NCI-H1436 (cell line): ENCODE results near the gene ELF1.

Experiments used
- DNase-seq: peaks from one replicate; lab custom pipeline; 2025; lab: John Stamatoyannopoulos, UW

The ELF1 gene

GRCh38 chr13:41019011-41019487, at the start of gene ELF1:
TSS of gene ELF1 (minus strand) at chr13:41019316. CDS start at chr13:40982054, 37,262 bp downstream.
- DNase-seq = no peak

GRCh38 chr13:41065078-41065477, 46.0 kb upstream of the ELF1 start:
- DNase-seq = no peak

DNA sequence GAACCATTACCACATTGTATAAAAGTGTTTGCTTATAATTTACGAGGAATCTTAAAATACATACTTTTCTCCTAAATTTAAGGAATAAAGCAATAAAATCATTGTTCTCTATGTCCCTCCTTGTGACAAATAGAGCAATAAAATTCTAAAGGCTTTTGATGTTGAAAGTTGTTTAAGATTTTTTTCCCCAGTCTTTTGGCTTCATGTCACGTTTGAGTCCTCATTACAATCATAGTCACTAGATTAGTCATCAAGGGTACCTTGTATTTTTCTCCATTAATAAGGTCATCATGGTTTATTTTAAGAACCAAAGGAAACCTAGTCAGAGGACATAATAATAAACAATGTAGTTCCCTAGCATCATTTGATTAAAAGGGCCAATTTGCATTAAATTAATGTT, 45.4 kb upstream of the ELF1 start:
- no peak for DNase-seq

- DNase-seq = no peak
Observed at GRCh38 chr13:41061914-41062837, 43.1 kb upstream of the ELF1 start.

DNA sequence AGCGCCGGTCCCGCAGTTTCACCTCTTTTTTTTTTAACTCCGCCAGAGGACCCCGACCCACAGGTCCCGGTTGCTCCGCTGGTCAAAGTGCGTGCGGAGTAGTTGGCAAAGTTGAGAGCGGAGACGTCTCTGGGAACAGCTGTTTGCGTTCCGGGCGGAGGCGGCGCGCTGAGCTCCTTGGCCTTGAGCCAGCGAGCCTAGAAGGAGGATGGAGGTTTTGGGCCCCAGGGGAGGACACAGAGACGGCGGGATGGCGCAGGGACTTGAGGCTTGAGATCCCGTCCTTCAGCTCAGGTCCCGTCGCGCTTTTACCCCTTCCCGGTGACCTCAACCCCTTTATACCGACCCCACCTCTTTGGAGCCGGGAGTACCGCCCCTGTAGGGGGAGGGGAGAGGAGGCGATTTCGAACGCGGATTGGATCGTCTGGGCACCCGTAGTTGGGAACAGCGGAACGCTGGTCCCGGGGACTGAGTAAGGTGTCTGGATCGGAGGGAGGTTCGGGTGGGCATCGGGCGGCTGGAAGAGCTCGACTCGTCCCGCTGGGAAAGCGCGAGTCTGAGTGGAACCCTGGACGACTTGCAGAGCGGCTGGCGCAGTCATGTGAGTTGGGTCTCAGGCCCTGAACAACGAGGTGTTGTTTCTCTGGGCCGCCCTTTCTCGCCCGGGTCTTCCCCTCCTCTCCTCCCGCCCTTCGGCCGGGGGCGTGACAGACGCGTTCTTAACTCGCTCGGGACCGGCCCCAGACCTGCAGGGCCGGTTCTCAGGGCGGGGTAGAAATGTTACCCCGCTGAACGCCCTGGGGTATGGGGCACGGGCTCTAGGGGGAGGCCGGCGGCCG, 42.2 kb upstream of the ELF1 start, which contains the start of gene WBP4:
TSS of gene WBP4 (plus strand) at position 435 of the 839 bp plus-strand sequence. CDS start at position 600, 165 bp downstream.
- DNase-seq = peak; percentile 71

DNA sequence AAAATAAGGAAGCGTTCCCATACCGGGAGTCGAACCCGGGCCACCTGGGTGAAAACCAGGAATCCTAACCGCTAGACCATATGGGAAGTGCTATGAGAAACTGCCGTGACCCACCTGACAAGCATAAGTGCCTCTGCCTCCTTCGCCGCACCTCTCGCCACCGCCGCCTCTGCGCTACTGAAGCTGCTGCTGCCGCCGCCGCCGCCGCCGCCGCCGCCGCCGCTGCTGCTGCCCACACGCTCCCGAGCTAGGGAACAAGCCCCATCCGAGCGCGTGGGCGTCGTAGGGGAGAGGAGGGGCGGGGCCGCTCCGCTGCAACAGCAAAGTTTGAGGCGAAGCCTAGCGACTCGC, 41.6 kb upstream of the ELF1 start:
- DNase-seq = peak; percentile 30

GRCh38 chr13:41060082-41060723, 41.1 kb upstream of the ELF1 start:
- peak; percentile 58 for DNase-seq

DNA sequence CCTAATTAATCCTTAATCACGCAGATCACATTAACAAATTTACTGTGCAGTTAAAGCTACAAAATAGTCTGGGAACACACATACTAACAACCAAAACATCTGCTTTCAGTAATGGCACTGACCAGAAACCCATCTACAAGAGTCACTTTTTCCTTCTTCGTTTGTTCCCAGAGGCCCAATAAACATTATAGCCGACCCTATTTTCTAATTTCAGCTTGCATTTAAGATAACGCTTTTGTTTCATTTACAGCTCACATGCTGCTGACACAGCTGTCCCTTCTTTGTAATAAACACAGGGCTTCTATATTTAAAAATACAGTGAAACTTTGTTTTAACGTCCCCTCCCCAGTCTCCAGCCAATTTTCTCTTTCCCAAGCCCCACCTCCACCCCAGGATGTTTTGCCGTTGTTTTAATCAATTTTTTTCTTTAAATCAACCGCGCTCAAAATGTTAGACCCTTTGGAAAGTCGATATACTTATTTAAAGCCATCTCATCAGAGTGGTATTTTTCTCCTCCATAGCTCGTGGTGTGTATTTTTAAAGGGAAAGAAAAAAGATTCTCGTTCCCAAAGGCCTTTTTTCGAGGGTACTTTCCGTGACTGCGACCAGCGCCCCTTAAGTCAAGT, 40.5 kb upstream of the ELF1 start:
- no peak for DNase-seq

GRCh38 chr13:41058295-41059070, 39.4 kb upstream of the ELF1 start:
- DNase-seq = no peak

GRCh38 chr13:41056826-41057711, 38.0 kb upstream of the ELF1 start:
- DNase-seq = no peak

DNA sequence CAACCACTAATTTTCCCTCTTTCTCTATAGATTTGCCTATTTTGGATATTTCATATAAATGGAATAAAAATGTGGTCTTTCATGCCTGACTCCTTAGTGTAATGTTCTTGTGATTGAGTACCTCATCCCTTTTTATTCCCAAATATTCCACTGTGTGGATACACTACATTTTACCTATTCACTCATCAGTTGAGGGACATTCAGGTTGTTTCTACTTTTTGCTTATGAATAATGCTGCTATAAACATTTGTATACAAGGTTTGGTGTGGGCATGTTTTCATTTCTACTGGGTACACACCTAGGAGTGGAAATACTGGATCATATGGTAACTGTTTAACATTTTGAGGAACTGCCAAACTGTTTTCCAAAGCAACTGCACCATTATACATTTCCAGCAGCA, 37.1 kb upstream of the ELF1 start:
- DNase-seq = no peak

- no peak for DNase-seq
Observed at GRCh38 chr13:41054919-41055619, 36.0 kb upstream of the ELF1 start.

DNA sequence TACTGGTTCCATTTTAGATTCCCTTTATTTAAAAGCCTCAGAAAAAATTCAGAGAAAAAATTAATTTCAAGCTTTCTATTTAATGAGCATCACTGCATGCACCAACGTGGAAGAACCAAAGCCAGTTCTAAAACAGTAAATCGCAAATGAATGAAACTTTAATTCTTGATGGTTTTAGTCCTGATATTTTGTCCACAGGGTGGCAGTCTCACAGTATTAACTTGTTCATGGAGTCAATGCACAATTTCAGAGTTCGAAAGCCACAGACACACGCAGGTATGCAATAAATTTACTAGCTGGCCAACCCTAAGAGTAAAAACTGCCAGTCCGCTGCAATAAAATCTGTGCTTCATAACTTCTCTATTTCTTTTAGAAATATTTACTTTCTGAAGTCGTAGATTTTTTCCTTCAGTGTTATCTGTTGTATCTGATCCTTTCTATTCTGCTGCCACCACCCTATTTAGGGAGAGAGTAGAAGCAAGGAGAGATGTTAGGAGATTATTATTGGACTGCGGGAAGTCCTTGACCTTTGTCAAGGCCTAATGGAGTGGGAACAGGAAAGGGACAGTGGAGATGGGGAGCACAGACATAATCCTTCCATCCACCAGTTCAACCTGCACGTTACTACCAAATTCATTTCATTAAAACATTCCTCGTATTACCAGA, 35.2 kb upstream of the ELF1 start:
- no peak for DNase-seq

- DNase-seq = no peak
Observed at GRCh38 chr13:41053384-41053826, 34.3 kb upstream of the ELF1 start.

GRCh38 chr13:41052441-41052840, 33.3 kb upstream of the ELF1 start:
- DNase-seq = no peak

DNA sequence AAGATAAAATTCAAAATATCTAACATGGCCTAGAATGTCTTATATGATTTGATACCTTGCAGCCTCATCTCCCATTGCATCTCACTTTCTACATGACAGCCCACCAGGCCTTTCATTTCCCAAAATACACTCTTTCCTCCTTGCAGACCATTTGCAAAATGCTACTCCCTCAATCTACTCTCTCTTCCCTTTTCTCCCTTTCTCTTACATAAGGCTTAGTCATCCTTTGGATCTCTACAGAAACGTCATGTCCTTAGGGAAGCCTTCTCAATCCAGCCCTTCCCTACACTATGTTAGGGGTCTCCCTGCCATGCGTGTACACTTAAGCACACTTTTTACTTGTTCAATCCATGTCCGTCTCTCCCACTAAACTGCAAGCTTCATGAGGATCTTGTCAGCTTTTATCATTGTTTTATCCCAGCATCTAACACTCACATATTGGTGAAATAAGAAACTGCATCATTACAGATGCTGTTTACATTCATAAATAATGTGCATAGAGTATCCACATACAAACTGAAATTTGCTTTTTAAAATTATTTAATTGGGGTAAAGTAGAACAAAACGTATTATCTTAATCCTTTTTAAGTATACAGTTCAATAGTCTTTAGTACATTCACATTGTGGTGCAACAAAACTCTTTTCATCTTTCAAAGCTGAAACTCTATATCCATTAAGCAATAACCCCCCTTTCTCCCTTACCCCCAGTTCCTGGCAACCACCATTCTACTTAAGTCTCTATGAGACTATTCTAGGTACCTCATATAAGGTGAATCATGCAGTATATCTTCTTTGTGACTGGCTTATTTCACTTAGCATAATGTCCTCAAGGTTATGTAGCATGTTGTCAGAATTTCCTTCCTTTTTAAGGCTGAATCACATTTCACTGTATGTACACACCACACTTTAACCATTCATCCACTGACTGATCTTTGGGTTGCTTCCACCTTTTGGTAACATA, 30.6 kb upstream of the ELF1 start:
- DNase-seq = no peak

DNA sequence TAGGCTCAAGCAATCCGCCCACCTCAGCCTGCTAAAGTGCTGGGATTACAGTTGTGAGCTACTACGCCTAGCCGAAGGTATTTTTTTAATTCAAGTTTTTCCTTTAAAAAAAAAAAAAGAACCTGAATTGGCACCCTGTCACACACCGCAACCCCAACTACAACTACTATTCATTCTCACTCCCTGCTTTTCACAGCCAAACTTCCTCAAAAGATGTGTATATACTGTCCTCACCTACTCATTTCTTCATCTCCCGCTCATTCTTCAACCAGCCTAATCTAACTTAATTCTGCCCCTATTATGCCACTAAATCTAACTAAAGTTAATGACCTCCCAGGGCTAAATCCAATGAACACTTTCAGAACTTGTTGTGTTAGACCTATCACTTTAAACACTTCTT, 29.5 kb upstream of the ELF1 start:
- no peak for DNase-seq
